Fibroblast of the conjunctiva (primary cell): ENCODE measurements around the gene WDR90.

Experiments
- DNase-seq: peaks from one replicate; pipeline ENCODE4 v3.0.0-alpha.2; 2010; ENCODE audit warnings: low read depth

Gene WDR90

DNA sequence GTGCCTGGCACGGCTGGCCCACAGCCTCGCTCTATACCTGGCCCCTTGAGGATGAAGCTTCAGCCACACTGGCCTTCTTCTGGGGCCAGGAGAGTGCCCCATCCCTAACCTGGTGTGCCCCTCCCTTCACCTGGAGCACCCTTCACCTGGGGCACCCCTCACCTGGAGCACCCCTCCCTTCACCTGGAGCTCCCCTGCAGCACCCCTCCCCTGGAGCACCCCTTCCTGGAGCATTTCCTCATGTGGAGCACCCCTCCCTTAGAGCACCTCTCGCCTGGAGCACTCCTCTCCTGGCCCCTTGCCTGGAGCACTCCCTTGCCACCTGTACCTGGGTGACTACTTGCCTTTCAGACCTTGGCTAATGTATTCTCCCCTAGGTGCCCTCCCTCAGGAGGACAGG, 58.9 kb downstream of the WDR90 start:
- no peak for DNase-seq

DNA sequence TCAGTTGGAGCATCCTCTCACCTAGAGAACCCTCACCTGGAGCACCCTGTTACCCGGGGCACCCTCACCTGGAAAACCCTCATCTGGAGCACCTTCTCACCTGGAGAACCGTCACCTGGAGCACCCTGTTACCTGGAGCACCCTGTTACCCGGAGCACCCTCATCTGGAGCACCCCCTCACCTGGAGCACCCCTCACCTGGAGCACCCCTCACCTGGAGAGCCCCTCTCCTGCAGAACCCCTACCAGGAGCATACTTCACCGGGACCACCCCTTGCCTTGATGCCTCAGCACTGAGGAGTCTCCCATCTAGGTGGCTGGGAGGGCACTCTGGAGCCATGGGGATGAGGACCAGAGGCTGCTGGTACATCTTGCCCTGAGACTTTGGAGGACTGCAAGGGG, 59.8 kb downstream of the WDR90 start:
- DNase-seq: no peak

GRCh38 chr16:709566-710499, 60.7 kb downstream of the WDR90 start:
- DNase-seq: peak; percentile 49

DNA sequence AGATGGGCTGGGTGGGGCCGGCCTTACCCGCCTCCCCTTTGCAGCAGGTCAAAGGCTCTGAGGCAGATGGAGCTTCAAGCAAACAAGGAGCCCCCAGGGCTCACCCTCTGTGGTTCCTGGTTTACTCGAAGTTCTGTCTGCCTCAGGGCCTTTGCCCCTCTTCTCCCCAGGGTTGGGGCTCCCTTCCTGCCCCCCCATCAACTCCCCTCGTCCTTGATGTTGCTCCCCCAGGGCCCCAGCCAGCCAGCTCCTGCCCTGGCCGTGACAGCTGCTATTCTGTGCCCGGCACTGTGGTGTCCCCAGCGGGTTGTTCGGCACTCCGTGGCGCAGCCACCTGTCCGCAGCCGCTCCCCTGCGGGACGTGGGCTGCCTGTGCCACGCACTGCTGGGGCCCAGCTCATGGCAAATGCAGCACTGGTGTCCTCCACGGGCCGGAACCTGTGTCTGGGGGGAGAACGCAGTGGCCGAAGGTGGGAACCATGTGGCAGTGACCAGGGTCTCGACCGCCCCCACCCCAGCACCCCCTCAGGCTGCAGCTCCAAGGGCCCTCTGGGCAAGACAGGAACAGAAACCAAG, 61.4 kb downstream of the WDR90 start:
- no peak for DNase-seq

DNA sequence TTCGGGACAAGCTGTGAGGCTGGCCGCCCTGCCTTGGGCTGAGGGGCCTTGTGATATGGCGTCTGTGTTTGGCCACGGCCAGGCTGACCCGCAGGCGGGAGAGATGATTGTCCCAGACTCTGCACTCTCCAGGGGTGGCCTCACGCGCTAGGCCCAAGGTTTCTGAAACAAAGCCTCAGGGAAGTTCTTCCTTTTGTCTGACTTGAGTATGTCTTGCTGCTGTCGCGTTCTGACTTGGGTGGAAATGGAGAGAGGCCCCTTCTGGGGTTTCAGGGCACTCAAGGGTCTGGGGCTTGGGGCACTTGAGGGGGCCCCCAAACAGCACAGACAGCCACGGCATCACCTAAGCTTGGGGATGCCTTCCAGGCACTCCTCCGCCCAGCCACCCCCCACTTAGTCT, 61.9 kb downstream of the WDR90 start:
- DNase-seq: no peak

DNA sequence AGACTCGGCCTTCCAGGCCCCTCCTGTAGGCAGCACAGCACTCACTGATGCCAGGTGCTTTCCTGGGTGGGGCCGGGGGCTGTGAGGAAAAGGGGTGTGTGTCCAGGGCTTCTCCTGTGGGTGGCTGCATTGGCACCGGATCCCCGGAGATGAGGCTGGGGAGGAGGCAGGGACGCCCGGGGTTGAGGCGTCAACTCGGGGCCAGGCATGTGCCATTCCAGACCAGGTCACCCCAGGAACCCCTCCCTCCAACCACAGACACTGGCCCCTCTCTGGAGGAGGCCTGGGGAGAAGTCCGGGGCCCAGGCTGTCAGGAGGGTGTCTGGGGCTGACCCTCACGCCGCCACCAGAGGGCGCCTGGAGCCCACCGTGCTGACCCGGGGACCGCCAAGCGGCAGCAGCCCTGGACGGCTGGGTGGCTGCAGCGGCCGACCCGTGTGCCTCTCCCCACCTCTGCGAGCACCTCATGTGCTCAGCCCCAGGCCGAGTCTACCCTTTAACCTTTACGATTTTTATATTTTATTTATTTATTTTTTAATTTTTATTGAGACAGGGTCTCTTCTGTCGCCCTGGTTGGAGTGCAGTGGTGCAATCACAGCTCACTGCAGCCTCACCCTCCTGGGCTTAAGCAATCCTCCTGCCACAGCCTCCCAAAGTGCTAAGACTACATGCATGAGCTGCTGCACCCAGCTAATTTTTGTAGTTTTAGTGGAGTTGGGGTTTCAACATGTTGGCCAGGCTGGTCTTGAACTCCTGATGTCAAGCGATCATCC, 62.6 kb downstream of the WDR90 start:
- peak; percentile 32 for DNase-seq

- DNase-seq: peak; percentile 73
Observed at GRCh38 chr16:712740-713250, 63.6 kb downstream of the WDR90 start.

- DNase-seq: no peak
Observed at GRCh38 chr16:714079-714478, 64.9 kb downstream of the WDR90 start.

DNA sequence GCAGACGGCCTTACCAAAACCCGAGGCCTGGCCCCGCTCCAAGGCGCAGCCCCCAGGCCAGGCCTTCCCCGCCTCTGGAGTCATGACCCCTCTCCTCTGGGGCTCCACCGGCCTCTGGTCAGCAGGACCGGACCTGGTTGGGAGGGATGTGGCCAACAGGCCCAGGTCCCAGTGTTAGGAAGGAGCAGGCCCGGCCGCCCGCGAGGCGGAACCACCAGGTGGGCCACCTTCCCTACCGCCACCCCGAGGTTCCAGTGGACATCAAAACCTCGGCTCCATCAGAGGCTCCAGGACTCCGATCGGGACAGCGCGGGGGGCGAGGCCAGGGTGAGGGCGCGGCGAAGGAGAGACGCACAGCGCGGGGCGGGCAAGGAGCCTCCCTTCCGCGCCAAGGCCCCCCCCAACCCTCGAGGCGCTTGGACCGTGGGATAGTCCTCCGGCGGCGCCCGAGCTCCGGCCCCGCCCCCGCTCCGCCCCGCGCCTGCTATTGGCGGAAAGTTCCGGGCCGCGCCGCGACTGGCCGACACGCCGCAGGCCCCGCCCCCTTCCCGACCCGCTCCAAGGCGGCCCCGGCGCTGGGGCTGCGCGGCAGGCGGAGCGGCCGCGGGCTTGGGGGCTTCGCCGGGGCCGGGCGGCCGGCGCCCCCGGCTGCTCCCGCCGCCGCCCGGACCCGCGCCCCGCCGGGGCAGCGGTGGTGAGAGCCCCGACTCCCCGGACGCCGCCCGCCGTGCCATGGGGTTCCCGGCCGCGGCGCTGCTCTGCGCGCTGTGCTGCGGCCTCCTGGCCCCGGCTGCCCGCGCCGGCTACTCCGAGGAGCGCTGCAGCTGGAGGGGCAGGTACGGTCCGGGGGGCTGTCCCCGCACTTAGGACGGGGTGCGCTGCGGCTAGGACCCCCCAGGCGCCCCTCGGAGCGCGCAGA, 65.7 kb downstream of the WDR90 start, which contains the start of gene METRN:
Gene METRN, plus strand, starts transcription at position 561 of the 919 bp plus-strand sequence. Its CDS starts 172 bp downstream, at position 733.
- peak; percentile 48 for DNase-seq

DNA sequence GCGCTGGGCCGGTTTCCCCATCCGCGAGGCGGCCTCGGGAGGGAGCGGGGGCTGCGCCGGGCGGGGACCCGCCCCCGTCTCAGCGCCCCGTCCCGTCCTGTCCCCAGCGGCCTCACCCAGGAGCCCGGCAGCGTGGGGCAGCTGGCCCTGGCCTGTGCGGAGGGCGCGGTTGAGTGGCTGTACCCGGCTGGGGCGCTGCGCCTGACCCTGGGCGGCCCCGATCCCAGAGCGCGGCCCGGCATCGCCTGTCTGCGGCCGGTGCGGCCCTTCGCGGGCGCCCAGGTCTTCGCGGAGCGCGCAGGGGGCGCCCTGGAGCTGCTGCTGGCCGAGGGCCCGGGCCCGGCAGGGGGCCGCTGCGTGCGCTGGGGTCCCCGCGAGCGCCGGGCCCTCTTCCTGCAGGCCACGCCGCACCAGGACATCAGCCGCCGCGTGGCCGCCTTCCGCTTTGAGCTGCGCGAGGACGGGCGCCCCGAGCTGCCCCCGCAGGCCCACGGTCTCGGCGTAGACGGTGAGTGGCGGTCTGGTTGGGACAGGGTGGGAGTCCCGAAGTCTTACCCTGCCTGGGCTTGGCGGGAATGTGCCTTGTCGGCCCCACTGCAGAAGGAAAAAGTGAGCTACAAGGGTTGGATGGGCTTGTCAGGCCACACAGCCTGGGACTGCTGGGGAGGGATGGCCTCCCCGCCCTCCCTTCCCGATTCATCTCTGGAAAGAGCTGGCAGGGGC, 66.5 kb downstream of the WDR90 start:
- DNase-seq: no peak

- peak; percentile 48 for DNase-seq
Observed at GRCh38 chr16:716200-716568, 67.0 kb downstream of the WDR90 start.

DNA sequence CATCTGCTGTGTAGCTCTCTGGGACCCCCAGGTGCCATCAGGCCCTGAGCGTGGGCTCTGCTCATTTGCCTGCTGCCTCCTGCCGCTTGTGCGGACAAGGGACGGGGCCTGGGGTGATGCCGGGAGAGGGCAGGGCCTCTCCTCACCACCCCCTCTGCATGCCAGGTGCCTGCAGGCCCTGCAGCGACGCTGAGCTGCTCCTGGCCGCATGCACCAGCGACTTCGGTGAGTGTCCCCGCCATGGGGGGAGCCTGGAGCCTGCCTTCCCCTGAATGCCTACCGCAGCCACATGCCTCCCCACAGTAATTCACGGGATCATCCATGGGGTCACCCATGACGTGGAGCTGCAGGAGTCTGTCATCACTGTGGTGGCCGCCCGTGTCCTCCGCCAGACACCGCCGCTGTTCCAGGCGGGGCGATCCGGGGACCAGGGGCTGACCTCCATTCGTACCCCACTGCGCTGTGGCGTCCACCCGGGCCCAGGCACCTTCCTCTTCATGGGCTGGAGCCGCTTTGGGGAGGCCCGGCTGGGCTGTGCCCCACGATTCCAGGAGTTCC, 67.7 kb downstream of the WDR90 start:
- no peak for DNase-seq
